PC-9 (cell line): Measurements from ENCODE around the gene DCAKD.

ENCODE experiments used
- CTCF ChIP-seq: fragments of 200-600 bp; sonication (generic); conservative IDR thresholded peaks from 2 replicates; pipeline ENCODE4 v1.6.1; 2017; ENCODE audit warnings: mixed run types, antibody characterized with exemption, mild to moderate bottlenecking, moderate library complexity
- EZH2 ChIP-seq: fragments of 200-600 bp; sonication (generic); IDR thresholded peaks from 2 replicates; pipeline ENCODE4 v1.8.0; 2017; ENCODE audit warnings: antibody characterized with exemption, low read depth

DNA sequence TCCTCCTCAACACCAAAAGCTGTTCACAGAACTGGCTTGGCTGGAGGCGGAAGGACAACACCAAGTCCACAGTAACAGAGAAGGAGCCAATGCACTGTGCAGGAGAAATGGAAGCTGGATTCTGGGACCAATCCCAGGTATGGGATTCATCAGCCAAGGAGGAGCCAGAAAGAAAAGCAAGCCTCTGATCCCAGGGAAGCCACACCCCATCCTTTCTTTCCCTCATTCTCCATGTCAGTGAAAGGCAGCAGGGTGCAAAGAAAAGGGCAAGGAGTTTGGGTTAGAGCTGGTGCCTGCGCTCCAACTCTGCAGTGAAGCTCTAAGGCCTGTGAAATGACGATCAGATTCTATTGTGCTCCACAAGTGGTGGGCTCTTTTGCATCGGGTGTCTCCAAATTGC, 11.0 kb downstream of the DCAKD start:
- no peak for TF ChIP-seq CTCF
- TF ChIP-seq EZH2: no peak
